ENCODE measurements around the gene ZNF331. TPM values are rescaled to one million over a fixed set of nuclear protein-coding genes. Genes with fewer than 3 reads are reported as not detected.

ZNF331 gene
- total RNA-seq, 1 donor from 2014 or later: 4.2 TPM

- DNase-seq (ENCODE audit: low read depth in 2 of 2): no peak
Measured at GRCh38 chr19:53571339-53571738, 33.4 kb downstream of the ZNF331 start.

DNA sequence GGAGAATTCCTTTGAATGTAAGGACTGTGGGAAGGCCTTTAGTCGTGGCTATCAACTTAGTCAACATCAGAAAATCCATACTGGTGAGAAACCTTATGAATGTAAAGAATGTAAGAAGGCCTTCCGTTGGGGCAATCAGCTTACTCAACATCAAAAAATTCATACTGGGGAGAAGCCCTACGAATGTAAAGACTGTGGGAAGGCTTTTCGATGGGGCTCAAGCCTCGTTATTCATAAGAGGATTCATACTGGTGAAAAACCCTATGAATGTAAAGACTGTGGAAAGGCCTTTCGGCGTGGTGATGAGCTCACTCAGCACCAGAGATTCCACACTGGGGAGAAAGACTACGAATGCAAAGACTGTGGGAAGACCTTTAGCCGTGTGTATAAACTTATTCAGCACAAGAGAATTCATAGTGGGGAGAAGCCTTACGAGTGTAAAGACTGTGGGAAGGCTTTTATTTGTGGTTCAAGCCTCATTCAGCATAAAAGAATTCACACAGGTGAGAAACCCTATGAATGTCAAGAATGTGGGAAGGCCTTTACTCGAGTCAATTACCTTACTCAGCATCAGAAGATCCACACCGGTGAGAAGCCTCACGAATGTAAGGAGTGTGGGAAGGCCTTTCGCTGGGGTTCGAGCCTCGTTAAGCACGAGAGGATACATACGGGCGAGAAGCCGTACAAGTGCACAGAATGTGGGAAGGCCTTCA, 39.2 kb downstream of the ZNF331 start:
- DNase-seq (ENCODE audit: low read depth in 2 of 2): no peak

DNA sequence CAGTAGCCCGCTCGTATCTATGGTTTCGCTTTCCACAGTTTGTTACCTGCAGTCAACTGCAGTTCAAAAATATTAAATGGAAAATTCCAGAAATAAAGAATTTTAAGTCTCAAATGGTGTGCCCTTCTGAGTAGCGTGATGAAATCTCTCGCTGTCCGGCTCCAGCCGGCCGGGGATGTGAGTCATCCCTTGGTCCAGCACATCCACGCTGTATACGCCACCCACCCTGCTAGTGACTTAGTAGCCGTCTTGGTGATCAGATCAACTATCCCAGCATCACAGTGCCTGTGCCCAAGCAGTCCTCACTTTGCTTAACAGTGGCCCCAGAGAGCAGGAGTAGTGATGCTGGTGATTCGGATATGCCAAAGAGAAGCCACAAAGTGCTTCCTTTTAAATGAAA, 40.0 kb downstream of the ZNF331 start:
- DNase-seq (ENCODE audit: low read depth in 2 of 2): no peak

GRCh38 chr19:53579518-53579917, 41.6 kb downstream of the ZNF331 start:
- no peak for DNase-seq (ENCODE audit: low read depth in 2 of 2)

DNA sequence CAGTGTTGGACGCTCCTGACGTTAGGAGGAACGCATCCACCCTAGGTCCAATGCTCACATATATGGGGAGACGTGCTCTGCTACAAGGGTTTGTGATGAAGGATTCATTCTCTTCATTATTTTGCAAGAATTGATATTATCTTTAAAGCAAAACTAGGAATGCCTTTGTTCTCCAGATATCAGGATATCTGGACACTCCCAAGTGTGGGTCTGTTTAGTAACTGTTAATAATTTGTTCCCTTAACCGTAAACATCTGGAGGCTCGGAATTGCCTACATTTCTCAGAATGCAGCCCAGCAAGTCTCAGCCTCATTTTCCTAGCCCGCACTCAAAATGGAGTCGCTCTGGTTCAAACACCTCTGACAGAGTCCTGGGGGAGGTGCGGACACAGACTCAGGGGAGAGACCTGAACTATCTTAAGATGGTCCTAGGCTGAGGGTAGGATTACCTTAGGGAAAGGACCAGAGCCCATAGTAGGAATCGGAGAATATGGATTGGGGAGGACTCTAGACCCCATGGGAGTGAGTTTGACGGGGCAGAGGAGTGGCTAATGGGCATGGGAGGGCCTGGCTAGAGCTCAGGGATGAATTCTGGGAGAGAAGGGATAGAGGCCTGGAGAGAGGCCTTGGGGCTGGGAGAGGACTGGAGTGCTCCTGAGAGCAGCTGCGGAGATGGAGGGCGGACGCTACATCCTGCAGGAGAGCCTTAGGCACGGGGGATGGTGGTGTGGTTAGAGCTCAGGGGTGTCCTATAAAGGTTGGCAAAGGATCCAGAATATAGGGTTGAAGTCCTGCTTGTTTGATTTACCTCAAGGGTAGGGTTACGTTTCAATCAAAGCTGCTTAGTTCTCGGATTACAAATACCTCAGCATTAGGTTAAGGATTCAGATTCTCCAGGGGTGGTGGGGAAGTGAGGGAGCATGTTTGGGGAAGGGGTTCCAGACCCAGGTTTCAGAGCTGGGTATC, 43.2 kb downstream of the ZNF331 start:
- no peak for DNase-seq (ENCODE audit: low read depth in 2 of 2)

- DNase-seq (ENCODE audit: low read depth in 2 of 2): no peak
Measured at GRCh38 chr19:53581871-53582279, 43.9 kb downstream of the ZNF331 start.

DNA sequence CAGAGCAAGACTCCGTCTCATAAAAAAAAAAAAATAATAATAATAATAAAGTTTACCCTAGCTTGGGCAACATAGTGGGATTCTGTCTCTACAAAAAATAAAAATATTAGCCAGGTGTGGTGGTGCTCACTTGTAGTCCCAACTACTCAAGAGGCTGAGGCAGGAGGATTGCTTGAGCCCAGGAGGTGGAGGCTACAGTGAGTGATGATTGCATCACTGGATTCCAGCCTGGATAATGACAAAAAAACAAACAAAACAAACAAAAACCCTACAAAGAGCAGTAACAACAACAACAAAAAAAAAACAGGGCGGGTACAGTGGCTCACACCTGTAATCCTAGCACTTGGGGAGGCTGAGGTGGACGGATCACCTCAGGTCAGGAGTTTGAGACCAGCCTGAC, 45.2 kb downstream of the ZNF331 start:
- no peak for DNase-seq (ENCODE audit: low read depth in 2 of 2)

DNA sequence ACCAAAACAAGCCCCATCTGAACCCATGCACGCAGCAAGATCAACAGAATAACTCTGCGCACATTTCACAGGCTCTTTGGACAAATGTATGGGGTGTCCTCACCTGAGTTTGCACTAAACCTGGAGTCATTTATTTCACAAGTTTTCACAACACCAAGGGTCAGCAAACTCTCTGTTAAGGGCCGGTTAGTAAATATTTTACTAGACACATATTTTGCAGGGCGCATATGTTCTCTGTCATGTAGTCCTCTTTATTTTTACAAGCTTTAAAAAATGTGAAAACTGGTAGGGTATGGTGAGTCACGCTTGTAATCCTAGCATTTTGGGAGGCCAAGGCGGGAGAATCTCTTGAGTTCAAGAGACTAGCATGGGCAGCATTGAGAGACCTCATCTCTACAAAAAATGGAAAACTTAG, 48.3 kb downstream of the ZNF331 start:
- DNase-seq (ENCODE audit: low read depth in 2 of 2): no peak

GRCh38 chr19:53594811-53595509, 57.0 kb downstream of the ZNF331 start:
- no peak for DNase-seq (ENCODE audit: low read depth in 2 of 2)

DNA sequence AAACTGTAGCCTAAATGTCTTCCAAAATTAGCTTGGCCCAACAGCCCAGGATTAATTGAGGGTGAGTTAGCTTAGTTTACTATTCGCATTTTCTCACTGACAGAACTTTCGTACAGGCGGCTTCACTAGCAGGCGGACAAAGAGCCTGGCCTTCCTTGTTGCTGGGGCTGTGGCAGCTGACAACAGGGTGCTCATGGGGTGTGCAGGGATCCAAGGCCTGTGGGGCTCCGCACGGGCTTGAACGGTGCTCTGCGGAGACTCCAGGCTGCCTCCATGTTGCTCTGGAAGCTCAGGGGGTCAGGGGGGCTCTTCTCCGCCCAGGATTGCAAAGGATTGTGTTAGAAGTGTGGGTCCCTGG, 57.5 kb downstream of the ZNF331 start:
- no peak for DNase-seq (ENCODE audit: low read depth in 2 of 2)

DNA sequence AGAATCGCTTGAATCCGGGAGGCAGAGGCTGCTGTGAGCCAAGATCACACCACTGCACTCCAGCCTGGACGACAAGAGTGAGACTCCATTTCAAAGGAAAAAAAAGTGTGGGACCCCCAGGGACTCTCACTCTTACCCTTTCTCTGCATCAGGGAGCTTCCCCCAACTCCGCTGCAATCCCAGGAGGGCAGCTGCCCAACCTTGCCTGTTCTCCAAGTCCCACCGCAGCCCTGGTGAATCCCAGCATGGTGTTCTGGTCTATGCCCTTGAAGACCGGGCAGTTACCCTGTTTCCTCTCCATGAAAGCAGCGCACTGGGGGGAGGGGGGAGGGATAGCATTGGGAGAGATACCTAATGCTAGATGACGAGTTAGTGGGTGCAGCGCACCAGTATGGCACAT, 58.1 kb downstream of the ZNF331 start:
- no peak for DNase-seq (ENCODE audit: low read depth in 2 of 2)

DNA sequence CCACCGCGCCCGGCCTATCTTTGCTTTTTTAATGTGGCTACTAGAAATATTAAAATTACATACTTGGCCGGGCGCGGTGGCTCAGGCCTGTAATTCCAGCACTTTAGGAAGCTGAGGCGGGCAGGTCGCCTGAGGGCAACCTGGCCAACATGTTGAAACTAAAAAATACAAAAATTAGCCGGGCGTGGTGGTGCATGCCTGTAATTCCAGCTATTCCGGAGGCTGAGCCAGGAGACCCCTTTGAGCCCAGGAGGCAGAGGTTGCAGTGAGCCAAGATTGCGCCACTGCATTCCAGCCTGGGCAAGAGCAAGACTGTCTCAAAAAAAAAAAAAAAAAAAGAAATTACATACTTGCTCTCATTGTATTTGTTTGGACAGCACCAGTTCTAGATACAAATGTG, 59.1 kb downstream of the ZNF331 start:
- peak in 1 of 2 donors; percentile 21 for DNase-seq (ENCODE audit: low read depth in 2 of 2)

DNA sequence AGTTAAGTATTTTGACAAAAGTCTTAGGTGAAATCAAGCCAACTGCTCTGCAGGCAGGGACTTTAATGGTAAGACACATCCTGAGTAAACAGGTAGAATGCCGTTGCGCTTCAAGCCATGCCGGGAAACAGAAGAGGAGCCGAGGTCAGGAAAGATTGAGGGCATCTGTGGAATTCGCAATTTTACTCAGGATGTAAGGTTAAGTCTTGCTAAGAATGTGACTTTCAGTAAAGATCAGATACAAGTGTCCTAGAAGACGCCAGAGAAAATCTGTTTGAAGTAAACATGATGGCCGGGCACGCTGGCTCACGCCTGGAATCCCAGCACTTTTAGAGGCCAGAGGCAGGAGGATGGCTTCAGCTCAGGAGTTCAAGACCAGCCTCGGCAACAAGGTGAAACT, 60.4 kb downstream of the ZNF331 start:
- DNase-seq (ENCODE audit: low read depth in 2 of 2): no peak

GRCh38 chr19:53600217-53600616, 62.3 kb downstream of the ZNF331 start:
- peak; percentile 84 to 89 for DNase-seq (ENCODE audit: low read depth in 2 of 2)

DNA sequence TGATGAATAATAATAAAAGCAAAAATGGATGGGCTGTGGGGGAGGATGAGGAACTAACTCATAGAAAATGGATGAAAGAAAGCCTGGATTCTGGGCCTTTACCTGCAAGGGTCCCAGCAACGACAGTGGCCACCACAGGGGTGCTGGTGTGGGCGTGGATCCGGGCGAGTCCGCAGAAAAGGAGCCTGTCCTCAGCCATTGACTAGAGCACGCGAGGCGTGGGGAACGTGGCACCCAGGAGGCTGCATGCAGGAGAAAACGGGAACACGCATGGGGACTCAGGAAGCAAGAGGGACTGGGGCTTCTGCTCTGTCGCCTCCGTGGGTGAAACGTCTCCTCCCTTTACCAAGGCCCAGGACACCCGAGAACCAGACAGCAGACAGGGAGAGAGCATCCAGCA, 68.1 kb downstream of the ZNF331 start:
- DNase-seq (ENCODE audit: low read depth in 2 of 2): no peak

- no peak for DNase-seq (ENCODE audit: low read depth in 2 of 2)
Measured at GRCh38 chr19:53608381-53608780, 70.4 kb downstream of the ZNF331 start.

DNA sequence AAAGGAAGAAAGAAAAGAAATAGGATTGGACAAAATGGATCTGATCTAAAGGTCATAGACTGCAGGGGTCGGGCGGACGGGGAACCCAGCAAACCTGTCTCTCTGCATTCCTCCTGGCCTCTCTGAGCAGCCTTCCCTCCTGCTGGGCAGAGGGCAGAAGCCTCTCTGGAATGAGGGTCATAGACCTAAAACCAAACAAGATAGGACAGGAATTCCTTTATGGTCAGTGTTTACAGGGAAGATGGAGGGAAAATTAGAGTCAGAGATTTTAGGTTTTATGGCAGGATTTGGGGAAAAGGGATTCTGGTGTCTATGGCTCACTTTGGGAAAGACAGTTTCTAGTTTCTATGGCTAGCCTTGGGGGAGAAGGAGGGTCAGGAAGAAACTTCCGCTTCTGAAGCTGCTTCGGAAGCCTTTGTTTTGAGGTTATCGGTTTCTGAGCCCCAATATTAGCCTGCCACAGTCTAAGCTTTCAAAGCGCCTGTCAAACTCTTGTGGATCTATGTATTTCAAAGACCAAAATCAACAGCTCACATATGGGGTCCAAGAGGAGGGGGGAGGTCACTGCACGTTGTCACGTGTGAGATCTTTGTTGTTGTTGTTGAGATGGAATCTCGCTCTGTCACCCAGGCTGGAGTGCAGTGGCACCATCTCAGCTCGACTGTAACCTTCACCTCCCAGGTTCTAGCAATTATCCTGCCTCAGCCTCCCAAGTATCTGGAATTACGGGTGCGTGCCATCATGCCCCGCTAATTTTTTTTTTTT, 75.0 kb downstream of the ZNF331 start:
- no peak for DNase-seq (ENCODE audit: low read depth in 2 of 2)

DNA sequence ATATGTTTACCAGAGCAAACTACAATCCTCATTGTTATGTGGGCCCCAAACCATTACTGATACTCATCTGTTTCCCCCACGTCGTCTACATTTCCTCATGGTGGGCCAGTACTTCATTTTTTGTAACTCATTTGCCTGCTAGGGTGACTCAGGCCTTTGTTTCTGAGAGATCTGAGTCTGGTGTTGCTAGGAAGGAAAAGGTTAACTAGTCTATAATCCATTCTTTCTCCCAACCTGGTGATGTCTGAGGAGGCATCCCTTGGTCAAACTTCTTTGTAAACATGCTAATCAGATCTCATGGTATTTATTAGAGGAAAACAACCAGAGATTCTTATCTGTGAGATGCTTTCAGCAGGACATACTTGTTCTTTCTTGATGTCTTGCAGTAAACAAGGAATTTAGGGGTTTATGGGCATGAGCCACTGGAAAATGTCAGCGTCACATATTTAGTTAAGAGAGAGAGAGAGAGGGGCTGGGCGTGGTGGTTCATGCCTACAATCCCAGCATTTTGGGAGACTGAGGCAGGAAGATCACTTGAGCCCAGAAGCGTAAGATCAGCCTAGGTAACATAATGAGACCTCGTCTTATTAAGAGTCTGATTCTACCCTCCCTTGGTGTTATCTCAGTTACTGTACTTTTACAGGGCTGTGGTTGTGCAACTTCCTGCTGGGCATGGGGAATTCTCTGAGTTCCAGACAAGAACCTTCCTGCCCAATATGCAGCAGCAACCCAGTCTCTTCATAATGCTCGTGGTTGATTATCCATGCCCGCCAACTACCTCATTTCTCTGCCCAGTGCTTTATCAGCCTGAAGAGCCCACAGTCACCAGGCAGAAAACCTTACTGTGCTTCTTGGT, 84.2 kb downstream of the ZNF331 start:
- DNase-seq (ENCODE audit: low read depth in 2 of 2): peak; percentile 61 to 82

- peak; percentile 81 to 88 for DNase-seq (ENCODE audit: low read depth in 2 of 2)
Measured at GRCh38 chr19:53624771-53625545, 87.0 kb downstream of the ZNF331 start.

DNA sequence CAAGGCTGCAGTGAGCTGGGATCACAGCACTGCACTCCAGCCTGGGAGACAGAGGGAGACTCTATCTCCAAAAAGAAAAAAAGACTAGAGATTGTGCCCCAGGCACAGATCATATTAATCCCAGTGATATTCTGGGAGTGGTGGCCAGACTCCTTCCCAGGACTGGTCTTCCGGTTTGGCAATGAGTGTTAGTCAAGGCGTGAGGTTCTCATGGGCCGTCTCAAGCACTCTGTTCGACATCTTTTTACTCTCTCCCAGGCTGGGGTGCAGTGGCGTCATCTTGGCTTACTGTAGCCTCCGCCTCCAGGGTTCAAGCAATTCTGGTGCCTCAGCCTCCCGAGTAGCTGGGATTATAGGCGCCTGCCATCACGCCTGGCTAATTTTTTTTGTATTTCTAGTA, 88.5 kb downstream of the ZNF331 start:
- DNase-seq (ENCODE audit: low read depth in 2 of 2): no peak

Data from dermis microvascular lymphatic vessel endothelial cell (primary cell).